MM.1S (cell line): Measurements from ENCODE around the gene OR51E1.

Experiments used
- EZH2 ChIP-seq: fragments of 300-600 bp; sonication (generic); optimal IDR thresholded peaks from 2 replicates; pipeline ENCODE3; 2017; ENCODE audit warnings: low read depth, mild to moderate bottlenecking, antibody characterized with exemption, low read length, mixed read lengths
- EZH2phosphoT487 ChIP-seq: fragments of 300-600 bp; sonication (generic); IDR thresholded peaks from 2 replicates; pipeline ENCODE4 v1.6.1; 2018; ENCODE audit warnings: antibody characterized with exemption, low read length
- TF ChIP-seq, protein P1 (sequence below): fragments of 300-600 bp; sonication (generic); IDR thresholded peaks from 2 replicates; pipeline ENCODE4 v1.5.1; 2016; ENCODE audit warnings: antibody characterized with exemption, low read length, mixed read lengths

DNA sequence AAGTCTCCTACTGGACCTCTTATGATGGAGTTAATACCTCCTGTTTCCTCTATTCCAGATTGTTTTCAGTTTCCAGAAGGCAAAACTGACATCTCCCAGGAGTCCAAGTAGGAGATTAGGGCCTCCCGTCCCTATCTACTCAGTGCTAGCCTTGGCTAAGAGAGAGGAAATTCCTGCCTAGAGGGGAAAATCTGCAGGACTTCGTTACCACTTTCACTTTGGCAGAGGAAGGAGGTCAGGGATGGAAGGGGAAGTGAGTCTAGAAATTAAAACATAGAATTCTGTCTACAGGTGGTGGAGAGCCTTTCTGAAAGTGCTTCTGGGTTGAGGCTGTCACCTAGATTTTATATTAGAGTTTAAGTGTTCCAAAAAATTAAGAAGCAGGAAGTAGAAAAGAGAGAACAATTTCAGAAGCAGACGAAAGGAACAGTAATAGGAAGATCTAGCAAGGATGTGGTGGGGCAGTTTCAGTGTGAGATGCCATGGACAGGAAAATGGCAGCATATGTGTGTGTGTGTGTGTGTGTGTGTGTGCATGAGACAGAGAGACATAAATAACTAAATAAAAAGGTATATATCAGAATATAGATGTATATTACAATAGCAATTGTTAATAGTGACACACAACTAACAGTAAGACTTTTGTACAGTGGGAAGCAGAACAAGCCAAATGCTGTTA lies 33.4 kb upstream of the OR51E1 start:
- TF ChIP-seq, protein P1, sequence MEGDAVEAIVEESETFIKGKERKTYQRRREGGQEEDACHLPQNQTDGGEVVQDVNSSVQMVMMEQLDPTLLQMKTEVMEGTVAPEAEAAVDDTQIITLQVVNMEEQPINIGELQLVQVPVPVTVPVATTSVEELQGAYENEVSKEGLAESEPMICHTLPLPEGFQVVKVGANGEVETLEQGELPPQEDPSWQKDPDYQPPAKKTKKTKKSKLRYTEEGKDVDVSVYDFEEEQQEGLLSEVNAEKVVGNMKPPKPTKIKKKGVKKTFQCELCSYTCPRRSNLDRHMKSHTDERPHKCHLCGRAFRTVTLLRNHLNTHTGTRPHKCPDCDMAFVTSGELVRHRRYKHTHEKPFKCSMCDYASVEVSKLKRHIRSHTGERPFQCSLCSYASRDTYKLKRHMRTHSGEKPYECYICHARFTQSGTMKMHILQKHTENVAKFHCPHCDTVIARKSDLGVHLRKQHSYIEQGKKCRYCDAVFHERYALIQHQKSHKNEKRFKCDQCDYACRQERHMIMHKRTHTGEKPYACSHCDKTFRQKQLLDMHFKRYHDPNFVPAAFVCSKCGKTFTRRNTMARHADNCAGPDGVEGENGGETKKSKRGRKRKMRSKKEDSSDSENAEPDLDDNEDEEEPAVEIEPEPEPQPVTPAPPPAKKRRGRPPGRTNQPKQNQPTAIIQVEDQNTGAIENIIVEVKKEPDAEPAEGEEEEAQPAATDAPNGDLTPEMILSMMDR: no peak
- TF ChIP-seq EZH2phosphoT487 (no peak), EZH2 (no peak)
